Endothelial cell of umbilical vein (primary cell): Measurements from ENCODE around the gene UBE2F.

Source experiments
- CTCF ChIP-seq, 2 donors: IDR thresholded peaks; 1 replicate in 1 of 2; 2 replicates in 1 of 2; pipeline ENCODE4 v1.5.1; 2011; ENCODE audit warnings: low read length in 2 of 2, mild to moderate bottlenecking in 2 of 2, moderate library complexity in 2 of 2, control low read depth in 1 of 2, inconsistent platforms in 1 of 2, low read depth in 1 of 2; ENCODE audit not compliant: insufficient read depth in 1 of 2; ENCODE audit errors: extremely low read depth in 1 of 2
- MAX ChIP-seq: IDR thresholded peaks from 2 replicates; pipeline ENCODE4 v1.6.1; 2011; ENCODE audit not compliant: insufficient read depth, insufficient read length
- MYC ChIP-seq: IDR thresholded peaks from one replicate; pipeline ENCODE4 v1.6.1; 2011; ENCODE audit warnings: mild to moderate bottlenecking, low read depth, low read length
- POLR2AphosphoS5 ChIP-seq: IDR thresholded peaks from 2 replicates; pipeline ENCODE4 v1.6.1; 2012; ENCODE audit warnings: low read depth, mild to moderate bottlenecking, control low read depth, low read length, moderate library complexity; ENCODE audit not compliant: insufficient read depth

GRCh38 chr2:238053191-238053776 is 86.5 kb downstream of the UBE2F start:
- no peak for TF ChIP-seq CTCF (IDR thresholded peaks at IDR 0.05; ENCODE audit: extremely low read depth in 1 of 2, insufficient read depth in 1 of 2, low read depth in 1 of 2, low read length in 2 of 2)
- TF ChIP-seq MYC, result no peak
- TF ChIP-seq MAX, result no peak
- TF ChIP-seq POLR2AphosphoS5, result no peak
